PFSK-1 (cell line): Measurements from ENCODE around the gene STK39.

Experiments used
- FOXP2 ChIP-seq: optimal IDR thresholded peaks from 2 replicates; pipeline ENCODE3; 2011; ENCODE audit warnings: borderline replicate concordance, control low read depth, inconsistent platforms; ENCODE audit not compliant: insufficient read depth; ENCODE audit errors: extremely low read length, extremely low read depth
- POLR2AphosphoS5 ChIP-seq: IDR thresholded peaks from 2 replicates; pipeline ENCODE4 v1.6.1; 2012; ENCODE audit warnings: low read depth, mild to moderate bottlenecking, control low read depth, low read length, moderate library complexity
- SIN3A ChIP-seq: IDR thresholded peaks from 2 replicates; pipeline ENCODE4 v1.6.1; 2012; ENCODE audit warnings: mild to moderate bottlenecking, low read length, moderate library complexity, borderline replicate concordance; ENCODE audit not compliant: insufficient read depth
- TAF1 ChIP-seq: IDR thresholded peaks from 2 replicates; pipeline ENCODE4 v1.6.1; 2012; ENCODE audit warnings: low read length, control low read depth, borderline replicate concordance; ENCODE audit not compliant: insufficient read depth
- TF ChIP-seq, protein P1 (sequence below), 2 experiments: IDR thresholded peaks; 2 replicates each; pipeline versions ENCODE4 v1.6.1 to v1.8.0; 2011 to 2012; ENCODE audit warnings: low read depth in 2 of 2, low read length in 2 of 2, control low read depth in 1 of 2, inconsistent platforms in 1 of 2, mild to moderate bottlenecking in 1 of 2, moderate library complexity in 1 of 2; ENCODE audit not compliant: insufficient read depth in 1 of 2

The STK39 gene

DNA sequence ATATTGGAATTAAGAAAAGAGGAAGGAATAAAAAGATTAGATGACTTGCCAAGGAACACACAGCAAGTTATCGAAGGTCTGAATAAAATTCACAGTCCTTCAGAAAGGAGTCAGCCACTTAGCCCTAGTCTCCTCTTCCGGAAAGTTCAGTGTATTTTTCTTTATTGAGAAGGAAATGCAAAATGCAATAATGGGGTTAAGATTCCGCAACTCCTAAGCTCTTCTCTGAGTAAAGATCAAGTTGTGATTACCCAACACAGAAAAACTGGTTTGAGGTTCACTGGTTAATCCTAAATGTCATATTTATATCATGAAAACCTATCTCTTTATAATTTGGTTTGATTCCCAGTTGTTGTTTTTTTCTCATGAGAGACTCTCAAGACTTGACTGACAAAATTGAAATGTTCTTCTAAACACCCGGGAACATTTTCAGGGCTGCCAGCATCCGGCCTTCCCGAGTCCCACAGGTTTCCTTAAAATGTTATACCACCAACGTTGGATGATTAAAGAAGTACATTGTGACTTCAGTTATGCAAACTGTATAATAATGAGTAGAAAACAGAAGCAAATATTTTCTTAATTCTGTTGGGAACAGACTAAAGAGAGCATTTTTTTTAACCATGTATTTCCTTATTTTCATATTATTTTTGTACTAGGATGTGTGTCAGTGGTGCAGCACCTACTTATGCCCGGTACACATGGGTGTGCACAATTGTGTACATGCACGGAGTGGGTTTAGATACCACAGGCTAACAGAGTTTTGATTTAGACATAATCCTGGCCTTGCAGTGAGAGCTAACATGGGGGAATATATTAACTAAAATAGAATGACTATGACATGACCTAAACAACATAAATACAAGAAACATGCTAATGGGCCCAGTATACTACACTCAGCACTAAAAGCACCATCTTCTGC is 100.2 kb downstream of the STK39 start:
- TF ChIP-seq FOXP2 (no peak), SIN3A (no peak), TAF1 (no peak), POLR2AphosphoS5 (no peak)
- TF ChIP-seq, protein P1, sequence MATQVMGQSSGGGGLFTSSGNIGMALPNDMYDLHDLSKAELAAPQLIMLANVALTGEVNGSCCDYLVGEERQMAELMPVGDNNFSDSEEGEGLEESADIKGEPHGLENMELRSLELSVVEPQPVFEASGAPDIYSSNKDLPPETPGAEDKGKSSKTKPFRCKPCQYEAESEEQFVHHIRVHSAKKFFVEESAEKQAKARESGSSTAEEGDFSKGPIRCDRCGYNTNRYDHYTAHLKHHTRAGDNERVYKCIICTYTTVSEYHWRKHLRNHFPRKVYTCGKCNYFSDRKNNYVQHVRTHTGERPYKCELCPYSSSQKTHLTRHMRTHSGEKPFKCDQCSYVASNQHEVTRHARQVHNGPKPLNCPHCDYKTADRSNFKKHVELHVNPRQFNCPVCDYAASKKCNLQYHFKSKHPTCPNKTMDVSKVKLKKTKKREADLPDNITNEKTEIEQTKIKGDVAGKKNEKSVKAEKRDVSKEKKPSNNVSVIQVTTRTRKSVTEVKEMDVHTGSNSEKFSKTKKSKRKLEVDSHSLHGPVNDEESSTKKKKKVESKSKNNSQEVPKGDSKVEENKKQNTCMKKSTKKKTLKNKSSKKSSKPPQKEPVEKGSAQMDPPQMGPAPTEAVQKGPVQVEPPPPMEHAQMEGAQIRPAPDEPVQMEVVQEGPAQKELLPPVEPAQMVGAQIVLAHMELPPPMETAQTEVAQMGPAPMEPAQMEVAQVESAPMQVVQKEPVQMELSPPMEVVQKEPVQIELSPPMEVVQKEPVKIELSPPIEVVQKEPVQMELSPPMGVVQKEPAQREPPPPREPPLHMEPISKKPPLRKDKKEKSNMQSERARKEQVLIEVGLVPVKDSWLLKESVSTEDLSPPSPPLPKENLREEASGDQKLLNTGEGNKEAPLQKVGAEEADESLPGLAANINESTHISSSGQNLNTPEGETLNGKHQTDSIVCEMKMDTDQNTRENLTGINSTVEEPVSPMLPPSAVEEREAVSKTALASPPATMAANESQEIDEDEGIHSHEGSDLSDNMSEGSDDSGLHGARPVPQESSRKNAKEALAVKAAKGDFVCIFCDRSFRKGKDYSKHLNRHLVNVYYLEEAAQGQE (IDR thresholded peaks at IDR 0.05; ENCODE audit: insufficient read depth in 1 of 2, low read depth in 2 of 2, low read length in 2 of 2) = no peak

DNA sequence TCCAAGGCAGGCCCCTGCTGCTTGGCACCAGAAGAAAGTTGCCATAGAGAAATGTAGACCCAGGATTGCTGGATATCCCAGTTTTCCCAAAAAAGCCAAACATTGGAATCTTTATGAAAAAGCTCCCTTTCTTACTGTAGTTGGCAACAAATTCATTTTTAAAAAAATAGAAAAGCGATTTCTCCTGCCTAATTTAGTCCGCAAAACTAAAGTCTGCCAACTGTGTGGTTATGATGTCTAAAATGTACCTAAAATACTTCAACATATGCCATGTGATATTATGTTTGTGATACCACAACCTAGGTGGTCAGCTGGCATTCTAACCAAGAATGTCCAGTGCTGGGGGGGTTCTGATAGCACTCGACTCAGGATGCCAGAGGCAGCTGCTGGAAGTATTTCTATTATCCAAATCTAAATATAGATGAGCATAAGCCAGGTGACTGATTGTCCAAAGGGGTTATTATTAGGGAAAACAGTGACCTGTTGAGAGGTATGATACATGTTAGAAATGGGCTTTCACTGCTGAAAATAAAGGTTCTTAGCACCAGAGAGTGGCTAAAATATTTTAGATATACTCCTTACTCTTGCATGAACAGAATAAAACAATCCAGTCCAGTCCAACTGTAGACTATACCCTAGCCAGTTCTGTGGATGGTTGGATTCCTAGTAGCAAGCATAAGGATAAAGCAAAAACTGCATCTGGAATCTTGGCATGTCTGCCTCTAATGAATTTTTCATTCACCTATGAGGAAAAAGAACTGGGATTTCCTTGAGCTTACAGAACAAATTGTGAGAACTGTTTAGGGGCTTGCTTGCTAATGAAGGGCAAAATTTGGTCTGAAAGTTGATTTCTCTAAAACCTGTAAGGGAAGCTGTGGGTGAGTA is 101.7 kb downstream of the STK39 start:
- TF ChIP-seq POLR2AphosphoS5 (no peak), TAF1 (no peak), FOXP2 (no peak), SIN3A (no peak)
- TF ChIP-seq, protein P1 (IDR thresholded peaks at IDR 0.05; ENCODE audit: insufficient read depth in 1 of 2, low read depth in 2 of 2, low read length in 2 of 2) = no peak

GRCh38 chr2:168145011-168145410 is 102.4 kb downstream of the STK39 start:
- TF ChIP-seq POLR2AphosphoS5 (no peak), SIN3A (no peak), FOXP2 (no peak), TAF1 (no peak)
- TF ChIP-seq, protein P1 (IDR thresholded peaks at IDR 0.05; ENCODE audit: insufficient read depth in 1 of 2, low read depth in 2 of 2, low read length in 2 of 2) = no peak

DNA sequence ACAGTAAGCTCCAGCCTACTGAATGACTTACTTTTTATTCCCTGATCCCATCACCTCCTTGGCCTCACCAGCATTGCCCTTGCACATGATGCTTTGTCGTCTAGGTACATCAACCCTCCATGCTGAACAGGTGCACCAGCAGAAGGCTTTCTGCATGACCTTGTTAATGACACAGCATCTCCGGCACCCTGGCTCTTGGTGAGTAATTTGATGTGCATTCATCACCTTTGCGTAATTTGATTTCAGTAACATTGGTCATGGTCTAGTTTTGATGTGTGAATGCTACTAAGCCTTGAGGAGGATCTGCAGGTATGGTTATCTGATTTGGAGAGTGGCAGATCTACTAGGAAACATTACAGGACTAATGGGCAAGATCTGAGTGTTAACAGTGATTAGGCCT is 103.6 kb downstream of the STK39 start:
- TF ChIP-seq FOXP2 (no peak), TAF1 (no peak), SIN3A (no peak), POLR2AphosphoS5 (no peak)

DNA sequence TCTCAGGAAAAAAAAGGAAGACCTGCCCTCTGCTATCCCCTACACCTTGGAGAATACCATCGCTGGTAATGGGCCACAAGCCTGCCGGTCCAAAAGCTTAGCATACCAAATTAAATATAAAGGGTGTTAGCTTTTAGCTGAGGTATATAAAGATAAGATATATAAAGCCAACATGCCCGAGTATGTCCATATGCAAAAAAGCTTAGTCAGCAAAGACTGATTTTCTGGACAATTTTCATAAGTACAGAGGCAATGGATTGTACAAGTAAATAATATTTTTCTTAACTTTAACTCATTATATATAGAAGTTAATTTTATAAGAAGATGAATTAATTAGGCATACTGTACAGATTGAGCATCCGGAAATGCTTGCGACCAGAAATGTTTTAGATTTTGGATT is 106.5 kb downstream of the STK39 start:
- TF ChIP-seq FOXP2 = no peak

GRCh38 chr2:168139852-168140251 is 107.5 kb downstream of the STK39 start:
- TF ChIP-seq SIN3A = no peak
- TF ChIP-seq FOXP2 = no peak
- no peak for TF ChIP-seq TAF1
- TF ChIP-seq POLR2AphosphoS5 = no peak
